GM19324 (cell line): ENCODE data around the gene EPAS1.
"Not testable (repeated sequence)": the region's sequence is repeated elsewhere in the genome, so short reads cannot be mapped to it uniquely, and the experiment has no call there.

Experiments used
- ATAC-seq: cut with Tn5 transposase; IDR thresholded peaks from one replicate; pipeline ENCODE4 v1.9.1; 2021; ENCODE audit warnings: mild to moderate bottlenecking, moderate library complexity; ENCODE audit not compliant: unreplicated experiment, low FRiP score

Gene EPAS1

GRCh38 chr2:46393865-46394264, 96.7 kb downstream of the EPAS1 start:
- ATAC-seq, result no peak

- ATAC-seq, result no peak
Observed at GRCh38 chr2:46394649-46395510, 97.7 kb downstream of the EPAS1 start.

- not testable (repeated sequence) for ATAC-seq
Observed at GRCh38 chr2:46395730-46396129, 98.5 kb downstream of the EPAS1 start.

GRCh38 chr2:46400016-46400415, 102.8 kb downstream of the EPAS1 start:
- ATAC-seq, result no peak

GRCh38 chr2:46402874-46403273, 105.7 kb downstream of the EPAS1 start:
- no peak for ATAC-seq

- no peak for ATAC-seq
Observed at GRCh38 chr2:46404181-46404759, 107.1 kb downstream of the EPAS1 start.

- no peak for ATAC-seq
Observed at GRCh38 chr2:46407852-46408455, 110.7 kb downstream of the EPAS1 start.

- no peak for ATAC-seq
Observed at GRCh38 chr2:46409756-46410155, 112.5 kb downstream of the EPAS1 start.

- ATAC-seq, result no peak
Observed at GRCh38 chr2:46410273-46411244, 113.4 kb downstream of the EPAS1 start.

GRCh38 chr2:46411245-46411641, 114.0 kb downstream of the EPAS1 start:
- no peak for ATAC-seq

- ATAC-seq, result no peak
Observed at GRCh38 chr2:46411985-46412384, 114.8 kb downstream of the EPAS1 start.

- ATAC-seq, result no peak
Observed at GRCh38 chr2:46413111-46413510, 115.9 kb downstream of the EPAS1 start.

GRCh38 chr2:46413631-46414030, 116.4 kb downstream of the EPAS1 start:
- no peak for ATAC-seq

- ATAC-seq, result no peak
Observed at GRCh38 chr2:46414701-46415100, 117.5 kb downstream of the EPAS1 start.

GRCh38 chr2:46416280-46416679, 119.1 kb downstream of the EPAS1 start:
- no peak for ATAC-seq

GRCh38 chr2:46416739-46417403, 119.7 kb downstream of the EPAS1 start:
- ATAC-seq, result no peak

GRCh38 chr2:46420945-46421344, 123.7 kb downstream of the EPAS1 start:
- ATAC-seq, result no peak

GRCh38 chr2:46421361-46421760, 124.2 kb downstream of the EPAS1 start:
- no peak for ATAC-seq

GRCh38 chr2:46422717-46423394, 125.6 kb downstream of the EPAS1 start:
- no peak for ATAC-seq
